Endodermal cell (in vitro differentiated cells): ENCODE results near the gene C5orf24. TPM values are rescaled to one million over a fixed set of nuclear protein-coding genes. Genes with fewer than 3 reads are reported as not detected.
A peak's percentile ranks its signal among the peaks of the same experiment; 100 is the strongest.

Source experiments
- DNase-seq: peaks from one replicate; pipeline ENCODE4 v3.0.0-alpha.2; 2017
- H3K27ac ChIP-seq: 2 replicates; pipeline ENCODE4 v1.5.1; 2013; ENCODE audit warnings: mild to moderate bottlenecking, low read depth, low read length, moderate library complexity
- H3K27me3 ChIP-seq: 2 replicates; pipeline ENCODE4 v1.6.1; 2013; ENCODE audit warnings: mild to moderate bottlenecking, low read length, moderate library complexity; ENCODE audit not compliant: insufficient read depth, control insufficient read depth, poor library complexity, severe bottlenecking
- H3K36me3 ChIP-seq: 2 replicates; pipeline ENCODE4 v1.7.0; 2013; ENCODE audit warnings: mild to moderate bottlenecking, low read length, moderate library complexity; ENCODE audit not compliant: control insufficient read depth, insufficient read depth
- H3K4me1 ChIP-seq: one replicate; pipeline ENCODE4 v1.7.0; 2013; ENCODE audit warnings: low read length; ENCODE audit not compliant: control insufficient read depth, insufficient read depth
- H3K4me3 ChIP-seq: 2 replicates; pipeline ENCODE4 v1.5.1; 2013; ENCODE audit warnings: mild to moderate bottlenecking, low read length, moderate library complexity
- H3K9ac ChIP-seq: 2 replicates; pipeline ENCODE4 v1.6.1; 2013; ENCODE audit warnings: mild to moderate bottlenecking, low read length, moderate library complexity; ENCODE audit not compliant: poor library complexity, severe bottlenecking; ENCODE audit errors: extremely low read depth
- H3K9me3 ChIP-seq: 2 replicates; pipeline ENCODE4 v1.6.1; 2013; ENCODE audit warnings: mild to moderate bottlenecking, low read length, moderate library complexity; ENCODE audit not compliant: control insufficient read depth
- H3K27ac Mint-ChIP-seq: 2 replicates; pipeline ENCODE4 v1.8.0; 2020; ENCODE audit warnings: mixed read lengths
- H3K27me3 Mint-ChIP-seq: 2 replicates; pipeline ENCODE4 v1.8.0; 2021; ENCODE audit warnings: mild to moderate bottlenecking, mixed read lengths; ENCODE audit not compliant: insufficient read depth
- H3K36me3 Mint-ChIP-seq: 2 replicates; pipeline ENCODE4 v1.8.0; 2020; ENCODE audit warnings: low read depth, mixed read lengths
- H3K4me1 Mint-ChIP-seq: 2 replicates; pipeline ENCODE4 v1.8.0; 2020; ENCODE audit warnings: mixed read lengths
- H3K4me3 Mint-ChIP-seq: 2 replicates; pipeline ENCODE4 v1.8.0; 2020; ENCODE audit warnings: mild to moderate bottlenecking, moderate library complexity, mixed read lengths
- H3K9me3 Mint-ChIP-seq: 2 replicates; pipeline ENCODE4 v1.8.0; 2020; ENCODE audit warnings: mild to moderate bottlenecking, mixed read lengths
- CTCF ChIP-seq: fragments of 200-600 bp; sonication (generic); conservative IDR thresholded peaks from 2 replicates; pipeline ENCODE4 v1.5.0; 2021; ENCODE audit warnings: antibody characterized with exemption, mild to moderate bottlenecking
- WGBS, 2 experiments: methylation state at CpG; one replicate each; pipeline versions ENCODE4 v1.1.5 to v1.1.7; 2013; ENCODE audit warnings: missing lambda C conversion rate in 2 of 2, mixed read lengths in 1 of 2; ENCODE audit not compliant: insufficient coverage in 1 of 2, insufficient read length in 1 of 2; 5-methylcytosine and 5-hydroxymethylcytosine counted together
- total RNA-seq, 2 donors: library from RNA; stranded (reverse); fragmentation: NEBNext Ultra II Directional in 1 of 2; extraction: Animal tissue kit (Norgen Biotek cat#: 25700) in 1 of 2; gene quantifications; 2 replicates in 1 of 2; 3 replicates in 1 of 2; pipeline ENCODE4 v1.2.1, GENCODE V29; 2021

C5orf24 gene
- total RNA-seq, 2 donors from 2014 or later: 33.8 to 41.0 TPM

- Histone ChIP-seq H3K9me3 (peaks cover 12% of the 10 kb centered on the region), H3K4me3 (no peak overlapping the region), H3K27me3 (no peaks in the 10 kb centered on the region), H3K9ac (no peak overlapping the region), H3K4me1 (no peaks in the 10 kb centered on the region), H3K27ac (no peak overlapping the region), H3K36me3 (peaks cover 4% of the 10 kb centered on the region)
- peak; percentile 14 for TF ChIP-seq CTCF
- H3K36me3 Mint-ChIP-seq: peaks cover 31% of the 10 kb centered on the region
- peaks cover 6% of the 10 kb centered on the region for H3K9me3 Mint-ChIP-seq
- DNase-seq: no peak
- WGBS, 2 experiments: 92 to 95% methylated on average over 13 to 14 of the region's 14 CpGs
- no peak overlapping the region for H3K27ac Mint-ChIP-seq
- H3K4me1 Mint-ChIP-seq: no peaks in the 10 kb centered on the region
- no peak overlapping the region for H3K4me3 Mint-ChIP-seq
- no peaks in the 10 kb centered on the region for H3K27me3 Mint-ChIP-seq
Observed at GRCh38 chr5:134887593-134888159, 41.9 kb downstream of the C5orf24 start.

- Histone ChIP-seq H3K4me1 (no peaks in the 10 kb centered on the region), H3K9ac (no peak overlapping the region), H3K36me3 (peaks cover 4% of the 10 kb centered on the region), H3K27me3 (no peaks in the 10 kb centered on the region), H3K4me3 (no peak overlapping the region), H3K27ac (no peak overlapping the region), H3K9me3 (peaks cover 12% of the 10 kb centered on the region)
- Mint-ChIP-seq H3K4me1 (no peaks in the 10 kb centered on the region), H3K36me3 (peaks cover 29% of the 10 kb centered on the region), H3K4me3 (no peak overlapping the region), H3K9me3 (no peaks in the 10 kb centered on the region), H3K27ac (no peak overlapping the region), H3K27me3 (no peaks in the 10 kb centered on the region)
- WGBS, 2 experiments: 91 to 94% methylated on average over 8 of the region's 8 CpGs
- no peak for DNase-seq
- no peak for TF ChIP-seq CTCF
Observed at GRCh38 chr5:134889335-134889734, 43.6 kb downstream of the C5orf24 start.

GRCh38 chr5:134891473-134891872, 45.7 kb downstream of the C5orf24 start:
- Histone ChIP-seq H3K9me3 (peaks cover 12% of the 10 kb centered on the region), H3K36me3 (peaks cover 13% of the 10 kb centered on the region), H3K27ac (no peak overlapping the region), H3K9ac (no peak overlapping the region), H3K4me3 (no peak overlapping the region), H3K27me3 (no peaks in the 10 kb centered on the region), H3K4me1 (no peaks in the 10 kb centered on the region)
- H3K4me1 Mint-ChIP-seq: no peaks in the 10 kb centered on the region
- no CpG with 5 or more reads among the region's 1 CpG for WGBS, 2 experiments
- no peak overlapping the region for H3K4me3 Mint-ChIP-seq
- H3K36me3 Mint-ChIP-seq: peaks cover 32% of the 10 kb centered on the region
- no peaks in the 10 kb centered on the region for H3K9me3 Mint-ChIP-seq
- H3K27me3 Mint-ChIP-seq: no peaks in the 10 kb centered on the region
- no peak overlapping the region for H3K27ac Mint-ChIP-seq
- no peak for DNase-seq
- no peak for TF ChIP-seq CTCF
